Measurements from ENCODE around the gene TMEM204. TPM values are rescaled to one million over a fixed set of nuclear protein-coding genes. Genes with fewer than 3 reads are reported as not detected.

The TMEM204 gene
- total and polyA plus RNA-seq, 2 donors (not counting 1 experiment from before 2014, with no cell fraction given) = 10.9 to 12.4 TPM

DNA sequence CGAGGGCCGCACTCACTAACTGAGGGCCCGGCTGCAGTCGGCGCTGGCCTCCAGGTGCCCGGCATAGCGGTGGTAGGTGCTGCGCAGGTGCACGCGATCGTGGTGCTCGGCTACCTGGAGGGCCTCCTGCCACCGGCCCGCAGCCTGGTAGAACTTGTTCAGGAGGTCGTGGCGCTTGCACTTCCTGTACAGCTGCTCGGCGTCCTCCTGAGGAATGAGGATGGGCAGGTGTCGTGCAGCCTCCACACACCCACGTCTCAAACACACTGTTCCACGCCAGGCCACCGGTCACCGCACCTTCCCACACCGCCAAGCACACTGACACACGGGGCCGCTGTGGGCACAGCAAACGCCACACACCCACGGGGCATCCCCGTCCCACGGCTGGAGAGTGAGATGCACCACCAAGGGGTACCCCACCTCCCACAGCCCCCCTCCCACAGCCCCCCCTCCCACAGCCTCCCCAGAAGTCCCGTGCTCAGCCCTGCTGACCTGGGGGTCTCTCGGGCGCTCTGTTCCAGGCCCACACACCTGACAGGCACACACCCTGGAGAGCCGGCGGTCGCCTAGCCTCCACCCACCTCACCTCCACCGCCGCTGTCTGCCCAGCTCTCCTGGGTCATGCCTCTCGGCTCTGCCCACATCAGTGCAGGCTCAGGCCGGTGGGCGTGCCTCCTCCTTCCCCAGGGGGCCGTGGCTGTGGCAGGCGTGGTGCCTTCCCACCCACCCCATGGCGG, 7.4 kb upstream of the TMEM204 start:
- no peaks in the 10 kb centered on the region for H4K20me1 ChIP-seq (ENCODE audit: control insufficient read depth, extremely low read depth, insufficient read depth, low read length)
- TF ChIP-seq, protein P1, sequence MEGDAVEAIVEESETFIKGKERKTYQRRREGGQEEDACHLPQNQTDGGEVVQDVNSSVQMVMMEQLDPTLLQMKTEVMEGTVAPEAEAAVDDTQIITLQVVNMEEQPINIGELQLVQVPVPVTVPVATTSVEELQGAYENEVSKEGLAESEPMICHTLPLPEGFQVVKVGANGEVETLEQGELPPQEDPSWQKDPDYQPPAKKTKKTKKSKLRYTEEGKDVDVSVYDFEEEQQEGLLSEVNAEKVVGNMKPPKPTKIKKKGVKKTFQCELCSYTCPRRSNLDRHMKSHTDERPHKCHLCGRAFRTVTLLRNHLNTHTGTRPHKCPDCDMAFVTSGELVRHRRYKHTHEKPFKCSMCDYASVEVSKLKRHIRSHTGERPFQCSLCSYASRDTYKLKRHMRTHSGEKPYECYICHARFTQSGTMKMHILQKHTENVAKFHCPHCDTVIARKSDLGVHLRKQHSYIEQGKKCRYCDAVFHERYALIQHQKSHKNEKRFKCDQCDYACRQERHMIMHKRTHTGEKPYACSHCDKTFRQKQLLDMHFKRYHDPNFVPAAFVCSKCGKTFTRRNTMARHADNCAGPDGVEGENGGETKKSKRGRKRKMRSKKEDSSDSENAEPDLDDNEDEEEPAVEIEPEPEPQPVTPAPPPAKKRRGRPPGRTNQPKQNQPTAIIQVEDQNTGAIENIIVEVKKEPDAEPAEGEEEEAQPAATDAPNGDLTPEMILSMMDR (conservative IDR thresholded peaks at IDR 0.05 in 1 of 2, IDR thresholded peaks at IDR 0.05 in 1 of 2; ENCODE audit: low read depth in 1 of 2, low read length in 2 of 2) = no peak
- TF ChIP-seq EZH2 (IDR thresholded peaks at IDR 0.05; ENCODE audit: low read length, missing control alignments) = no peak
- no peak overlapping the region for H3K4me2 ChIP-seq (ENCODE audit: extremely low read depth, insufficient read depth, low read length)
- H3K9me3 ChIP-seq (ENCODE audit: control insufficient read depth, insufficient read depth, low read depth, low read length) = no peaks in the 10 kb centered on the region
- H3K27ac ChIP-seq (ENCODE audit: insufficient read depth, low read length) = no peak overlapping the region
- no peaks in the 10 kb centered on the region for H3K79me2 ChIP-seq (ENCODE audit: control insufficient read depth, insufficient read depth, low read length)
- H3K4me1 ChIP-seq (ENCODE audit: control insufficient read depth, extremely low read depth, insufficient read depth, low read length) = peaks cover 5% of the 10 kb centered on the region
- H3K36me3 ChIP-seq (ENCODE audit: control insufficient read depth, insufficient read depth, low read length) = no peaks in the 10 kb centered on the region
- H3K9ac ChIP-seq (ENCODE audit: insufficient read depth, low read length) = no peak overlapping the region
- no peak overlapping the region for H2AFZ ChIP-seq (ENCODE audit: low read length)
- H3K4me3 ChIP-seq (replicated peaks in 1 of 4; ENCODE audit: control extremely low read depth in 1 of 4, insufficient read depth in 1 of 4, low read depth in 3 of 4, low read length in 4 of 4) = no peak overlapping the region
- no peak for DNase-seq (ENCODE audit: low read depth in 2 of 2)
- no peaks in the 10 kb centered on the region for H3K27me3 ChIP-seq (ENCODE audit: control insufficient read depth, insufficient read depth, low read length)

DNA sequence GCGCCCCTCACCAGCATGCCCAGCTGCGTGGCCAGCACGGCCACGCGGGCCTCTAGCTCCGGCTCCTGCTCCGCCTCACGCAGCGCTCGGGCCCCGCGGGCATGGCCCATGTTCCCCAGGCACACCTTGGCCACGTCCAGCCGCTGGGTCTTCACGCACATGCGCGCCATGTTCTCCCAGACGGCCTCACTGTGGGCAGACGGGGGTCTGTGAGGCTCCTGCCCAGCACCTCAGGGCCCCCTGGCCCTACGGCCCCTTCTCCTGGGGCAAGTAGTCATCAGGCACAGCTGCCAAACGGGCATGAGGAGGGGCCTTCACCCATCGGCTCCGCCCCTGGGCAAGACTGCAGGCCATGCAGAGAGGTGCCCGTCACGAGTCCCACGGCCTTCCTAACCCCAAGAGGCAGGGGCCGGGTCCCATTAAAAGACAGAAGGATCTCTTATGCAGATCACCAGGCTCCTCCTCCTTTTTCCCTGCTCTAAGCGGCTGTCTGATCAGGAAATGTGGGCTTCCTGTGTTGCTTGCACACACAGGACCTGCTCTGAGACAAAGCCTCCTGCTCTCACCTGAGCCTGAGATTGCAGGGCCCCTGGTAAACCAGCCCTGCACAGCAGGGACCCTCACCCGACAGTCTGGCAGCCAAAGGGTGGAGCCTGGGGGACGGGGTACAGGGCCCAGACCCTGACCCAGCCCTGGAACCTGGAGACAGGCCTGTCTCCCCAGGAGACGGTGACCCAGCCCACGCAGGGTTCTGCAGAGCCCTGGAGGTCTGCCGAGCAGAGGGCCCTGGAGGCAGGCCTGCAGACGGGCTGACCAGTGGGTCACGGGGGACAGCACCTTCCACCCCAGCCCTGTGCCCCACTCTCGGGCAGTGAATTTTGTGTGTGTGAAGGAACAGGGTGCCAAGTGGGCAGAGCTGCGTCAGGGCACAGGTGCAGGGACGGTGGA, 6.6 kb upstream of the TMEM204 start:
- DNase-seq (ENCODE audit: low read depth in 2 of 2) = no peak
- no peaks in the 10 kb centered on the region for H3K79me2 ChIP-seq (ENCODE audit: control insufficient read depth, insufficient read depth, low read length)
- no peaks in the 10 kb centered on the region for H3K9me3 ChIP-seq (ENCODE audit: control insufficient read depth, insufficient read depth, low read depth, low read length)
- H3K4me3 ChIP-seq (replicated peaks in 1 of 4; ENCODE audit: control extremely low read depth in 1 of 4, insufficient read depth in 1 of 4, low read depth in 3 of 4, low read length in 4 of 4) = no peak overlapping the region
- no peaks in the 10 kb centered on the region for H4K20me1 ChIP-seq (ENCODE audit: control insufficient read depth, extremely low read depth, insufficient read depth, low read length)
- H3K4me2 ChIP-seq (ENCODE audit: extremely low read depth, insufficient read depth, low read length) = no peak overlapping the region
- peaks cover 12% of the 10 kb centered on the region for H3K4me1 ChIP-seq (ENCODE audit: control insufficient read depth, extremely low read depth, insufficient read depth, low read length)
- H2AFZ ChIP-seq (ENCODE audit: low read length) = no peak overlapping the region
- H3K9ac ChIP-seq (ENCODE audit: insufficient read depth, low read length) = no peak overlapping the region
- H3K36me3 ChIP-seq (ENCODE audit: control insufficient read depth, insufficient read depth, low read length) = no peaks in the 10 kb centered on the region
- H3K27me3 ChIP-seq (ENCODE audit: control insufficient read depth, insufficient read depth, low read length) = no peaks in the 10 kb centered on the region
- no peak overlapping the region for H3K27ac ChIP-seq (ENCODE audit: insufficient read depth, low read length)
- TF ChIP-seq EZH2 (IDR thresholded peaks at IDR 0.05; ENCODE audit: low read length, missing control alignments) = no peak
- TF ChIP-seq, protein P1 (conservative IDR thresholded peaks at IDR 0.05 in 1 of 2, IDR thresholded peaks at IDR 0.05 in 1 of 2; ENCODE audit: low read depth in 1 of 2, low read length in 2 of 2) = no peak

Measured in fibroblast of lung (primary cell).